HG03280 (cell line): ENCODE data around the gene IDUA.

ENCODE experiments used
- ATAC-seq: cut with Tn5 transposase; IDR thresholded peaks from one replicate; pipeline ENCODE4 v1.9.1; 2021; ENCODE audit warnings: mild to moderate bottlenecking, moderate library complexity; ENCODE audit not compliant: unreplicated experiment

Gene IDUA

GRCh38 chr4:955931-956381 is 30.9 kb upstream of the IDUA start:
- ATAC-seq = no peak

DNA sequence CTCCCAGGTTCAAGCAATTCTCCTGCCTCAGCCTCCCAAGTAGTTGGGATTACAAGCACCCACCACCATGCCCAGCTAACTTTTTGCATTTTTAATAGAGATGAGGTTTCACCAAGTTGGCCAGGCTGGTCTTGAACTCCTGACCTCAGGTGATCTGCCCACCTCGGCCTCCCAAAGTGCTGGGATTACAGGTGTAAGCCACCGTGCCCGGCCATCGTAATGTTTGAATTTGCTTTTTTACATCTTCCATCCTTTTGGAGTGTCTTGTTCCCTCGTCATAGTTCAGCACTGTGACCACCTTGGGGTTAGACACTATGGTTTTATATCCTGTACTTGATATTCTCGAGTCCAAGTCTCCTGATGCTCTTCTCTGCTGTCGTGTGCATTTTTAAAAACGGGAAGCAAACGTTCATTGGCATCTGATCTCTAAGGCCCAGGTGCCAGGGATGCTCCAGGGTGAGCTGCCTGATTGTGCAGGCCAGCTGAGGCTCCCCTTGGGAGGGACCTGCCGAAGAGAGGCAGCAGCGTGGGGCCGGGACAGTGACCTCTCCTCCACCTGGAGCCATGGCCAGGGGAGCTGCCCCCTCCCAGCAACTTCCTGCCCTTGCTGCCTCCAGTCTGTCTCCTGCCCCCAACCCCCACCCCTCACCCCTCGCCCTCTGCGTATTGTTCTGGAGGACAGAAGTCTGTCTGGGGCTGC is 30.2 kb upstream of the IDUA start:
- ATAC-seq = no peak

DNA sequence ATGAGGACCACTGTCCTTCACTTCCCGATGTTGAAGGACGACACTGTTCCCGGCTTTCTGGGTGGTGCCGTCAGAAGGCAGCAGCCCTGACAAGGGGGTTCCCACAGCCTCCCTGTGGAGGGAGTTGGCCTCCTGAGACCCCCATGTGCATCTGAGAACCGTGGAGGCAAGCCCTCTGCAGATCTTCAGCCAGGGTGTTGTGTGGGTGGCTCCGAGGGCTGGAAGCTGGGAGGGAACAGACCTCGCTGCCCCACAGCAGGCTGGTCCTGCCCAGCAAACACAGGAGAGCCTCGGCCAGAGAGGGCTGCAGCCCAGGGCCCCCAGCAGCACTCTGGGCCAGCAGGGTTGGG is 29.6 kb upstream of the IDUA start:
- ATAC-seq = no peak

DNA sequence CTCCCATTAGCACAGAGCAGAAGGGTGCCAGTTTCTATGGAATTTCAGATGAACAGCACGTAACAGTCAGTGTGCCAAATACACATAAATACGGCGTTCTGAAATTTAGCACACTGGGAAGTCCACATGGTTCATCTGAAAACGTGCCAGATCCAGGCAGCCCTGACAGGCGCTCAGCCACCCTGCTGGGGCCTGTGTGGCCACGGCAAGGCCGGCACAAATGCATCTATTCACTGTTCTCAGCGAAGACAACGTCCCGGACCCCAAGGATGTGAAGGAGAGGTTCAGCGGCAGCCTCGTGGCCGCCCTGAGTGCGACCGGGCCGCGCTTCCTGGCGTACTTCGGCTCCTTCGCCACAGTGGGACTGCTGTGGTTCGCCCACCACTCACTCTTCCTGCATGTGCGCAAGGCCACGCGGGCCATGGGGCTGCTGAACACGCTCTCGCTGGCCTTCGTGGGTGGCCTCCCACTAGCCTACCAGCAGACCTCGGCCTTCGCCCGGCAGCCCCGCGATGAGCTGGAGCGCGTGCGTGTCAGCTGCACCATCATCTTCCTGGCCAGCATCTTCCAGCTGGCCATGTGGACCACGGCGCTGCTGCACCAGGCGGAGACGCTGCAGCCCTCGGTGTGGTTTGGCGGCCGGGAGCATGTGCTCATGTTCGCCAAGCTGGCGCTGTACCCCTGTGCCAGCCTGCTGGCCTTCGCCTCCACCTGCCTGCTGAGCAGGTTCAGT is 29.1 kb upstream of the IDUA start:
- ATAC-seq = no peak

GRCh38 chr4:958314-958665 is 28.6 kb upstream of the IDUA start:
- ATAC-seq = no peak

- no peak for ATAC-seq
These were observed 28.0 kb upstream of the IDUA start for GRCh38 chr4:958696-959337.

- ATAC-seq = no peak
These were observed 27.3 kb upstream of the IDUA start for GRCh38 chr4:959338-960139.

GRCh38 chr4:960140-960635 is 26.7 kb upstream of the IDUA start:
- ATAC-seq = no peak

DNA sequence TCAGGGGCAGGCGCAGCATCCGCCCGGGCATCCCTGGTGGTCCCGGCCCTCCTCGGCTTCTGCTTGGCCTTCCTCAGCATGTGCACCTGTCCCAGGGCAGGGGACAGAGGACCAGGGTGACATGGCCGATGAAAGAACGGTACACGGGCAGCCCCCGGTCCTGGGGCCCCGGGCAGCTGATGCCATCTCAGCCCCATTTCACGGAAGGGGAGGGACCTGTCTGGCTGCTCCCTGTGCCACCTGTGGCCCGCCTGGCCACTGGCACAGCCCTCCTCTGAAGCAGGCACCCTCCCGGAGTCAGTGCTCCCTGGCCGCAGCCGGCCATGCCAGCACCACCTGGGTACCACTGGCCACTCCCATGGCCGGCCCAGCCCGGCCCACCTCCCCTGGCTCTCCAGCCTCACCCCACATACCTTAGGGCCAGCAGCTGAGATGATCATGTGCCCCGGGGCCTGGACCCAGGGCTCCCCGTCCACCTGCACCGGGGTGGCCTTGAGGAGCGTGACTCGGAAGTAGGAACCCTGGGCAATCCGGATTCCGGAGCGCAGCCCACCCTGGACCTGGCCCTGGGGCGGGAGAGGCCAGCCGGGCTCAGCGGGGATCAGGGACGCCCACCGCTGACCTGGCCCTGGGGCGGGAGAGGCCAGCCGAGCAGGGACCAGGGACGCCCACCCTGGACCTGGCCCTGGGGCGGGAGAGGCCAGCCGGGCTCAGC is 26.1 kb upstream of the IDUA start:
- no peak for ATAC-seq

- ATAC-seq = no peak
These were observed 25.3 kb upstream of the IDUA start for GRCh38 chr4:961351-962230.

- ATAC-seq = no peak
These were observed 24.3 kb upstream of the IDUA start for GRCh38 chr4:962231-963208.

DNA sequence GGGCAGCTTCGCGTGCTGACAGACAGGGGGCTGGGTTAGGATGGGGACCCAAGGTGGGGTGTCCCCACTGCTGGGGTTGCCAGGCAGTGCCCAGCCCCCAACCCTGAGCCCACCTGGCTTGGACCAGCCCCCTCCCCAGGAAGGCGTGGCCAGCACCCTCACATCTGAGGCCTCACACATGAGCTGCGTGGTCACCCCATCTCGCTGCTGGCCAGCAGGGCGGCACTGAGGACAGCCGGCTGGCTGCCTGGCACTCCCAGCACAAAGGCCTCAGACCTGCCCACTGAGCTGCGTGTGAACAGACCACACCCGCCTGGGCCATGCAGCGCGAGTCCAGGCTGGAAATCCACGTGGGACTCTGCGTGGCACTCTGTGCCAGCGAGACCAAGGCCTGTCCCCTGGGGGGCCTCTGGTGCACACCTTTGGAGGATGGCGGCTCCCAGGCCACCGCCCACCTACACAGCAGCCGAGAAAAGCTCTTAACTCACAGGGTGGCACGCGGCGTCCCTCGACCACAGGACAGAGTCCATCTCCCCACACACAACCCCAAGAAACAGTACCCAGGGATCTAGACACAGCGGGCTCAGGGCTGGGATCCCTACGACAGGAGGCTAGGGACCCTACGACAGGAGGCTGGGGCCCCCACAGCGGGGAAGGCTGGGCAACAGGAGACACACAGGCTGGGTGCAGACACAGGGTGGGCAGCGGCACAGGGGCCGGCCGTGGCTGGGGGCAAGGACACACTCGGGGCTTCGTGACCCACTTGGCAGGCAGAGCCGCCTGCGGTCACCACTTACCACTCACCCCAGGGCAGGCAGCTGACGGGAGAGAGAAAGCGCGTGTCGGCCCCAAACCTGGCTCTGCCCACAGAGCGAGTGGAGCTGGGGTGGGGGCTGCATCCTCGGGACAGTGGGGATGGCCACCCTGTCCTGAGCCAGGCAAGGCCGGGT is 23.3 kb upstream of the IDUA start:
- ATAC-seq = no peak

GRCh38 chr4:964346-965025 is 22.4 kb upstream of the IDUA start:
- no peak for ATAC-seq

DNA sequence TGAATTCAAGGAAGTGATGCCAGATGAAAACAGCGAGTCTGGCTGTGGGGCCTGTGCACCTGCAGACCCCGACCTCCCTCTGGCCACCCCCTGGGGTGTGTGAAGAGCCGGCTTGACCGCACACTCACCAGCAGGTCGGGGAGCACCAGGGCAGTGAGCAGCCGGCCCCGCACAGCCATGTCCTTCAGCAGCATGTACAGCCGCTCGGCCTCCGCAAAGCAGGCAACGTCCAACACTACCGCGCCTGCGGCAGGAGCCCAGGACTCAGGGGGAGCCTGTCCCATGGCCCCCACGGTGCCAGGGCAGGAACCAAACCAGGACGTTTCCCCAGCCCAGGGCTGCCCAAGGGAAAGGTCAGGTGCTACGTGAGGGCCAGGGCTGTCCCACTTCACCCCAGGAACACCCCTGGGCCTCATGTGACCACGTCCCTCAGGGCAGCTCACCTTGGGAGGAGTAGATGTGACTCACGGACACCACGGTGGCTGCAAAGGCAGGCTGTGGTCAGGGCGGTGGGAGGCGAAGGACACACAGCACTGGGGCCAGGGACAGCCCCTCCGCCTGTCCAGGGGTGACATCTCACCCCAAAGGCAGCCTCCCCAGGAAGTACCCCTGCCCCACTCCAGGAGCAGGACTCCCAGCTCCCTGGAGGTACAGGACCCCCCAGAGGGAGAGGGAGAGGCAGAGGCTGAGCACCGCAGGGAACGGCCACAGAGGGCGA is 21.6 kb upstream of the IDUA start:
- ATAC-seq = no peak

- no peak for ATAC-seq
These were observed 21.1 kb upstream of the IDUA start for GRCh38 chr4:965766-966134.
